Neural crest cell (in vitro differentiated cells): ENCODE data around the gene SEPHS1. TPM values are rescaled to one million over a fixed set of nuclear protein-coding genes. Genes with fewer than 3 reads are reported as not detected.

ENCODE experiments used
- DNase-seq: peaks from one replicate; pipeline ENCODE4 v3.0.0; 2021; ENCODE audit warnings: low read depth, mixed read lengths, low spot score
- H3K27ac Mint-ChIP-seq: one replicate; pipeline ENCODE4 v1.8.0; 2021; ENCODE audit warnings: mild to moderate bottlenecking, mixed read lengths; ENCODE audit not compliant: unreplicated experiment
- H3K27me3 Mint-ChIP-seq: 2 replicates; pipeline ENCODE4 v1.8.0; 2021; ENCODE audit warnings: low read depth, mild to moderate bottlenecking, mixed read lengths
- H3K36me3 Mint-ChIP-seq: 2 replicates; pipeline ENCODE4 v1.8.0; 2021; ENCODE audit warnings: low read depth, mild to moderate bottlenecking, mixed read lengths
- H3K4me1 Mint-ChIP-seq: 2 replicates; pipeline ENCODE4 v1.8.0; 2021; ENCODE audit warnings: mixed read lengths
- H3K4me3 Mint-ChIP-seq: one replicate; pipeline ENCODE4 v1.8.0; 2021; ENCODE audit warnings: mild to moderate bottlenecking, mixed read lengths
- H3K9me3 Mint-ChIP-seq: 2 replicates; pipeline ENCODE4 v1.8.0; 2021; ENCODE audit warnings: mixed read lengths
- total RNA-seq: library from RNA; stranded (reverse); gene quantifications from 2 replicates; pipeline ENCODE4 v1.2.1, GENCODE V29; 2021
- TF ChIP-seq, protein P1 (sequence below): fragments of 200-600 bp; sonication (generic); conservative IDR thresholded peaks from 2 replicates; pipeline ENCODE4 v1.5.0; 2021; ENCODE audit warnings: antibody characterized with exemption, mild to moderate bottlenecking

Gene SEPHS1
- total RNA-seq, 1 donor from 2014 or later = 158 TPM

DNA sequence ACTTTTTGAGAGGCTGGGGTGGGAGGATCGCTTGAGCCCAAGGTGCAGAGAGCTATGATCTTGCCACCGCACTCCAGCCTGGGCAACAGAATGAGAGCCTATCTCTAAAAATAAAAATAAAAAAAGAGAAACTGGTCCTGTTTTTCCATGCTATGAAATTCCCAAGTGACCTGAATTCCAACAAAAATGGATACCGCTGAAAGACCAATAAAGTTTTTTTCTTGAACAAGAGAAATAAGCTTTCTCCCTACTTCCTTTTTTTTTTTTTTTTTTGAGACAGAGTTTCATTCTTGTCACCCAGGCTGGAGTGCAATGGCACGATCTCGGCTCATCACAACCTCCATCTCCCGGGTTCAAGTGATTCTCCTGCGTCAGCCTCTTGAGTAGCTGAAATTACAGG lies 12.5 kb upstream of the SEPHS1 start:
- no peaks in the 10 kb centered on the region for H3K27me3 Mint-ChIP-seq
- H3K36me3 Mint-ChIP-seq = no peaks in the 10 kb centered on the region
- H3K9me3 Mint-ChIP-seq = no peaks in the 10 kb centered on the region
- no peak overlapping the region for H3K27ac Mint-ChIP-seq
- TF ChIP-seq, protein P1, sequence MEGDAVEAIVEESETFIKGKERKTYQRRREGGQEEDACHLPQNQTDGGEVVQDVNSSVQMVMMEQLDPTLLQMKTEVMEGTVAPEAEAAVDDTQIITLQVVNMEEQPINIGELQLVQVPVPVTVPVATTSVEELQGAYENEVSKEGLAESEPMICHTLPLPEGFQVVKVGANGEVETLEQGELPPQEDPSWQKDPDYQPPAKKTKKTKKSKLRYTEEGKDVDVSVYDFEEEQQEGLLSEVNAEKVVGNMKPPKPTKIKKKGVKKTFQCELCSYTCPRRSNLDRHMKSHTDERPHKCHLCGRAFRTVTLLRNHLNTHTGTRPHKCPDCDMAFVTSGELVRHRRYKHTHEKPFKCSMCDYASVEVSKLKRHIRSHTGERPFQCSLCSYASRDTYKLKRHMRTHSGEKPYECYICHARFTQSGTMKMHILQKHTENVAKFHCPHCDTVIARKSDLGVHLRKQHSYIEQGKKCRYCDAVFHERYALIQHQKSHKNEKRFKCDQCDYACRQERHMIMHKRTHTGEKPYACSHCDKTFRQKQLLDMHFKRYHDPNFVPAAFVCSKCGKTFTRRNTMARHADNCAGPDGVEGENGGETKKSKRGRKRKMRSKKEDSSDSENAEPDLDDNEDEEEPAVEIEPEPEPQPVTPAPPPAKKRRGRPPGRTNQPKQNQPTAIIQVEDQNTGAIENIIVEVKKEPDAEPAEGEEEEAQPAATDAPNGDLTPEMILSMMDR = no peak
- H3K4me1 Mint-ChIP-seq = peaks cover 7% of the 10 kb centered on the region
- no peak overlapping the region for H3K4me3 Mint-ChIP-seq
- no peak for DNase-seq

DNA sequence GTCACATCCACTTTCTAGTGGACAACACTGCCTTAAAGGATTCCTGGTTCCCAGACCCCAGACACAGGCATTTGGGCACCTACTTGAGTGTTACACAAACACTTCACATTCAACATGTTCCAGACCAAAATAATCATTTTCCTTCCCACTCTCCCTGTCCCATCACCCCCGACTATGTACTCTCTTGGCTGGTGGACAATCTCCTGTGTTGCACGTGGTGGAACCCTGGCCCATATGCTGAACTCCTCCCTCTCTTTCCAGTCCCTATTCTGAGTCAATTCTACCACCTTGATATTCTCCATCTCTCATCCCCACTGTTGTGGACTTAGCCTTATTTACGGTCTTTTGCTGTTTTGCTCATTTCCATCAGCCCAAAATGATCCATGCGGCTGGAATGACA lies 8.3 kb upstream of the SEPHS1 start:
- no peak for DNase-seq
- peaks cover 15% of the 10 kb centered on the region for H3K4me1 Mint-ChIP-seq
- no peaks in the 10 kb centered on the region for H3K36me3 Mint-ChIP-seq
- TF ChIP-seq, protein P1 = no peak
- H3K27me3 Mint-ChIP-seq = peaks cover 27% of the 10 kb centered on the region
- no peak overlapping the region for H3K4me3 Mint-ChIP-seq
- H3K9me3 Mint-ChIP-seq = no peaks in the 10 kb centered on the region
- H3K27ac Mint-ChIP-seq = no peak overlapping the region

DNA sequence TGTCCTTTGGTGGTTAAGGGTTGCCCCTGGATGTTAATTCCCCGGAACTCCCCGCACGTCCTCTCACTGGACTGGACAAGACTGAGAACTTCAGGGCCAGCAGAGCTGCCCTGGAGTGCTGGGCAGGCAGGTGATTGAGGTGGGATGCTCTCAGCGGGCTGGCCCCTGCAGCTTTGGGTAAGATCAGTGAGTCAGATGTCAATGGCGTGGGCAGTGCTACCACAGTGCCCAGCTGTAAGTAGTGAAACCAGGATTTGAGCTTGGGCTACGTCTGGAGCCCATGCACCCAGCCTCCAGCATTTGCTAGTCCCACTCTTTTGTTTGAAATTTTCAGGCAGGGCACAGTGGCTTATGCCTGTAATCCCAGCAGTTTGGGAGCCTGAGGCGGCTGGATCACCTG lies 6.7 kb upstream of the SEPHS1 start:
- Mint-ChIP-seq H3K36me3 (no peaks in the 10 kb centered on the region), H3K27ac (no peak overlapping the region), H3K4me1 (peaks cover 30% of the 10 kb centered on the region), H3K9me3 (no peaks in the 10 kb centered on the region), H3K4me3 (no peak overlapping the region), H3K27me3 (peaks cover 43% of the 10 kb centered on the region)
- TF ChIP-seq, protein P1 = no peak
- DNase-seq = no peak

DNA sequence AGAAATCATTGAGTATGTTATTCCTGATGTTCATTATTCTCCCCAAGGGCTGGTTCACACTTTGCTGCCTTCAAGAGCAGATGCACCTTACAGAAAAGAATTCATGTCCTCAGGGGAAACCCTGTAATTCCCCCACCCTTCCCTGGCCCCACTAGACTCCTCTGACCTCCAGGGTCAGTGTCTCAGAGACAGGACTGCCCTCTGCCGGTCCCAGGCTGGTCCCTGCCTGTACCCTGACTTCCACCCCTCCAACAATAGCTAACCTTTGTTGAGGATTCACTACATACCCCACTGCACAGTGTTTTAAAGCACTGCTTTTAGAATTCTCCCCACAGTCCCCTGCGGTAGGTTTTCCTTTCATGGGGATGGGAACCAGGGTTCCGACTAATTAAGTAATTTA lies 4.4 kb upstream of the SEPHS1 start:
- Mint-ChIP-seq H3K9me3 (no peaks in the 10 kb centered on the region), H3K4me3 (peak overlapping the region; percentile 94), H3K27ac (no peak overlapping the region), H3K4me1 (peaks cover 41% of the 10 kb centered on the region), H3K27me3 (peaks cover 54% of the 10 kb centered on the region), H3K36me3 (no peaks in the 10 kb centered on the region)
- DNase-seq = no peak
- TF ChIP-seq, protein P1 = peak; percentile 16

DNA sequence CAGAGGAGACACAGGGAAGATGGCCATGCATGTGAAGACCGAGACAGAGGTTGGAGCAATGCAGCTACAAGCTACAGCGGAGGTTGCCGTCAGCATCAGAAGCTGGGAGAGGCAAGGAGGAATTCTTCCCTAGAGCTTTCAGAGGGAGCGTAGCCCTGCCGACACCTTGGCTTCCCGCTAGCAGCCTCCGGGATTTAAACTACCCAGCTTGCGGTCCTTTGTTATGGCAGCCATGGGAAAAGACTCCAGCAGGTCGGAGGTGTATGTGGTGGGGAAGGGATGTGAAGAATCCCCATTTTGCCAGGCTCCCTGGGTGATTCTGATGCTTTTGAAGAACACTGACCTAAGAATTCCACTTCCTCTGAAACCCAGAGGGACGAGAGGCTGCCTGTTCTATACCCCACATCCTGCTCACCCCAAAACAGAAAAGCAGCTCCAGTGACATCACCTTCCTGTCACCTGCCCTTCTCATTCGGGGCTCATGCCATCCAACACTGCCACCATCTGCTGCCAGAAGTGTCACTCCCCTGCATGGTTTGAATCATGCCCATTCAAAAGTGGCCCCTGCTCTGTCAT lies 3.3 kb upstream of the SEPHS1 start:
- Mint-ChIP-seq H3K4me1 (peaks cover 44% of the 10 kb centered on the region), H3K9me3 (no peaks in the 10 kb centered on the region), H3K4me3 (peak overlapping the region; percentile 94), H3K27ac (no peak overlapping the region), H3K36me3 (no peaks in the 10 kb centered on the region), H3K27me3 (peaks cover 54% of the 10 kb centered on the region)
- TF ChIP-seq, protein P1 = no peak
- no peak for DNase-seq
